Trophoblast cell (in vitro differentiated cells and primary cell): Measurements from ENCODE around the gene ZBTB49.

Source experiments
- DNase-seq, 2 donors: peaks; one replicate each; pipeline ENCODE4 v3.0.0-alpha.2; 2016
- H2AFZ ChIP-seq: 2 replicates; pipeline ENCODE4 v1.6.1; 2013; ENCODE audit warnings: low read length, moderate library complexity, mild to moderate bottlenecking; ENCODE audit not compliant: insufficient read depth, poor library complexity
- H2AK5ac ChIP-seq: 2 replicates; pipeline ENCODE4 v1.6.1; 2013; ENCODE audit warnings: mild to moderate bottlenecking, low read length
- H2BK120ac ChIP-seq: 2 replicates; pipeline ENCODE4 v1.6.1; 2013; ENCODE audit warnings: low read length, mild to moderate bottlenecking, moderate library complexity; ENCODE audit not compliant: insufficient read depth, poor library complexity
- H2BK12ac ChIP-seq: 2 replicates; pipeline ENCODE4 v1.6.1; 2013; ENCODE audit warnings: mild to moderate bottlenecking, low read length, moderate library complexity
- H2BK5ac ChIP-seq: 2 replicates; pipeline ENCODE4 v1.6.1; 2013; ENCODE audit warnings: low read length, low read depth, moderate library complexity, mild to moderate bottlenecking; ENCODE audit not compliant: poor library complexity
- H3K14ac ChIP-seq: 2 replicates; pipeline ENCODE4 v1.6.1; 2013; ENCODE audit warnings: mild to moderate bottlenecking, low read length
- H3K18ac ChIP-seq: 2 replicates; pipeline ENCODE4 v1.6.1; 2013; ENCODE audit warnings: mild to moderate bottlenecking, low read length
- H3K23ac ChIP-seq: 2 replicates; pipeline ENCODE4 v1.6.1; 2013; ENCODE audit warnings: low read length
- H3K27ac ChIP-seq: 2 replicates; pipeline ENCODE4 v1.5.1; 2013; ENCODE audit warnings: low read depth, mild to moderate bottlenecking, inconsistent platforms, low read length, moderate library complexity
- H3K27me3 ChIP-seq: 2 replicates; pipeline ENCODE4 v1.6.1; 2013; ENCODE audit warnings: inconsistent platforms, mild to moderate bottlenecking, low read length, moderate library complexity; ENCODE audit not compliant: insufficient read depth
- H3K36me3 ChIP-seq, 2 experiments: 1 replicate in 1 of 2; 2 replicates in 1 of 2; pipeline ENCODE4 v1.6.1; 2013; ENCODE audit warnings: low read length in 2 of 2, mild to moderate bottlenecking in 2 of 2, moderate library complexity in 1 of 2; ENCODE audit not compliant: insufficient read depth in 2 of 2, control insufficient read depth in 1 of 2
- H3K4ac ChIP-seq: 2 replicates; pipeline ENCODE4 v1.6.1; 2013; ENCODE audit warnings: low read depth, mild to moderate bottlenecking, low read length, moderate library complexity
- H3K4me1 ChIP-seq, 2 experiments: 1 replicate in 1 of 2; 2 replicates in 1 of 2; pipeline ENCODE4 v1.6.1; 2013; ENCODE audit warnings: low read length in 2 of 2, mild to moderate bottlenecking in 2 of 2, moderate library complexity in 1 of 2; ENCODE audit not compliant: insufficient read depth in 2 of 2, control insufficient read depth in 1 of 2
- H3K4me2 ChIP-seq: 2 replicates; pipeline ENCODE4 v1.6.1; 2013; ENCODE audit warnings: inconsistent platforms, mild to moderate bottlenecking, low read length, moderate library complexity
- H3K4me3 ChIP-seq: 2 replicates; pipeline ENCODE4 v1.5.1; 2013; ENCODE audit warnings: mild to moderate bottlenecking, low read depth, low read length, inconsistent platforms
- H3K79me1 ChIP-seq: one replicate; pipeline ENCODE4 v1.6.1; 2013; ENCODE audit warnings: low read length
- H3K79me2 ChIP-seq: 2 replicates; pipeline ENCODE4 v1.6.1; 2013; ENCODE audit warnings: low read length, mild to moderate bottlenecking; ENCODE audit not compliant: control insufficient read depth, insufficient read depth, poor library complexity
- H3K9ac ChIP-seq: 2 replicates; pipeline ENCODE4 v1.6.1; 2013; ENCODE audit warnings: mild to moderate bottlenecking, low read length
- H3K9me3 ChIP-seq: 2 replicates; pipeline ENCODE4 v1.6.1; 2013; ENCODE audit warnings: low read depth, mild to moderate bottlenecking, control low read depth, inconsistent platforms, low read length; ENCODE audit not compliant: insufficient read depth
- H4K12ac ChIP-seq: 2 replicates; pipeline ENCODE4 v1.6.1; 2013; ENCODE audit warnings: low read depth, mild to moderate bottlenecking, low read length, moderate library complexity
- H4K8ac ChIP-seq: 2 replicates; pipeline ENCODE4 v1.6.1; 2013; ENCODE audit warnings: low read depth, mild to moderate bottlenecking, low read length, moderate library complexity
- H4K91ac ChIP-seq: one replicate; pipeline ENCODE4 v1.6.1; 2013; ENCODE audit warnings: low read depth, mild to moderate bottlenecking, low read length, moderate library complexity
- WGBS: extraction: QIAGEN DNeasy Blood & Tissue Kit; methylation state at CpG from one replicate; pipeline ENCODE4 v1.1.7; 2013; ENCODE audit warnings: missing lambda C conversion rate; ENCODE audit not compliant: insufficient read length, insufficient coverage; ENCODE audit errors: extremely low coverage; 5-methylcytosine and 5-hydroxymethylcytosine counted together

Gene ZBTB49

GRCh38 chr4:4350909-4351308 lies 60.9 kb downstream of the ZBTB49 start:
- no peak overlapping the region for H4K8ac ChIP-seq
- H3K4me3 ChIP-seq, result no peak overlapping the region
- H3K9ac ChIP-seq, result no peak overlapping the region
- H2BK120ac ChIP-seq, result no peak overlapping the region
- DNase-seq, result no peak
- H3K4ac ChIP-seq, result no peak overlapping the region
- H3K36me3 ChIP-seq, result no peaks in the 10 kb centered on the region
- no peak overlapping the region for H4K12ac ChIP-seq
- no peaks in the 10 kb centered on the region for H3K27me3 ChIP-seq
- no peaks in the 10 kb centered on the region for H3K79me1 ChIP-seq
- H3K79me2 ChIP-seq, result no peaks in the 10 kb centered on the region
- no peak overlapping the region for H3K23ac ChIP-seq
- no peaks in the 10 kb centered on the region for H3K9me3 ChIP-seq
- H2BK5ac ChIP-seq, result no peak overlapping the region
- no peak overlapping the region for H2AK5ac ChIP-seq
- no peak overlapping the region for H3K27ac ChIP-seq
- H3K18ac ChIP-seq, result no peak overlapping the region
- no peak overlapping the region for H2AFZ ChIP-seq
- H3K4me2 ChIP-seq, result no peak overlapping the region
- no peak overlapping the region for H2BK12ac ChIP-seq
- no peak overlapping the region for H3K14ac ChIP-seq
- no CpG with 5 or more reads among the region's 4 CpGs for WGBS
- no peak overlapping the region for H4K91ac ChIP-seq
- no peaks in the 10 kb centered on the region for H3K4me1 ChIP-seq

GRCh38 chr4:4355302-4355701 lies 65.3 kb downstream of the ZBTB49 start:
- Histone ChIP-seq H3K27ac (no peak overlapping the region), H3K4ac (no peak overlapping the region), H3K4me2 (no peak overlapping the region), H4K91ac (no peak overlapping the region), H3K36me3 (no peaks in the 10 kb centered on the region), H4K8ac (no peak overlapping the region), H4K12ac (no peak overlapping the region), H2BK12ac (no peak overlapping the region), H2BK120ac (no peak overlapping the region), H2AK5ac (no peak overlapping the region), H3K9me3 (no peaks in the 10 kb centered on the region), H3K4me3 (no peak overlapping the region), H3K27me3 (no peaks in the 10 kb centered on the region), H3K9ac (no peak overlapping the region), H2AFZ (no peak overlapping the region), H3K23ac (no peak overlapping the region), H3K14ac (no peak overlapping the region), H3K79me1 (no peaks in the 10 kb centered on the region), H3K4me1 (no peaks in the 10 kb centered on the region), H3K18ac (no peak overlapping the region), H2BK5ac (no peak overlapping the region), H3K79me2 (no peaks in the 10 kb centered on the region)
- no CpG with 5 or more reads among the region's 1 CpG for WGBS
- no peak for DNase-seq

- no peaks in the 10 kb centered on the region for H3K79me1 ChIP-seq
- no peak overlapping the region for H4K8ac ChIP-seq
- no peaks in the 10 kb centered on the region for H3K27me3 ChIP-seq
- no peak overlapping the region for H2AFZ ChIP-seq
- no peaks in the 10 kb centered on the region for H3K79me2 ChIP-seq
- no peak for DNase-seq
- H2BK5ac ChIP-seq, result no peak overlapping the region
- H3K27ac ChIP-seq, result no peak overlapping the region
- H2BK120ac ChIP-seq, result no peak overlapping the region
- no peak overlapping the region for H3K18ac ChIP-seq
- H3K4me2 ChIP-seq, result no peak overlapping the region
- no peak overlapping the region for H3K14ac ChIP-seq
- no peak overlapping the region for H3K4me3 ChIP-seq
- H3K9me3 ChIP-seq, result no peaks in the 10 kb centered on the region
- H3K36me3 ChIP-seq, result no peaks in the 10 kb centered on the region
- no peak overlapping the region for H3K23ac ChIP-seq
- no peak overlapping the region for H3K4ac ChIP-seq
- no peak overlapping the region for H4K91ac ChIP-seq
- H3K9ac ChIP-seq, result no peak overlapping the region
- no peak overlapping the region for H4K12ac ChIP-seq
- H2BK12ac ChIP-seq, result no peak overlapping the region
- WGBS, result no CpG with 5 or more reads among the region's 26 CpGs
- H2AK5ac ChIP-seq, result no peak overlapping the region
- H3K4me1 ChIP-seq, result no peaks in the 10 kb centered on the region
Measured at GRCh38 chr4:4356106-4357041, 66.3 kb downstream of the ZBTB49 start.

GRCh38 chr4:4358093-4358854 lies 68.2 kb downstream of the ZBTB49 start:
- DNase-seq, result no peak
- Histone ChIP-seq H2BK12ac (no peak overlapping the region), H3K9ac (no peak overlapping the region), H3K23ac (no peak overlapping the region), H3K27me3 (no peaks in the 10 kb centered on the region), H2AFZ (no peak overlapping the region), H3K4ac (no peak overlapping the region), H3K36me3 (no peaks in the 10 kb centered on the region), H3K9me3 (no peaks in the 10 kb centered on the region), H4K91ac (no peak overlapping the region), H3K4me3 (no peak overlapping the region), H2BK120ac (no peak overlapping the region), H3K4me2 (no peak overlapping the region), H2AK5ac (no peak overlapping the region), H3K18ac (no peak overlapping the region), H3K79me1 (no peaks in the 10 kb centered on the region), H3K4me1 (no peaks in the 10 kb centered on the region), H3K79me2 (no peaks in the 10 kb centered on the region), H4K12ac (no peak overlapping the region), H4K8ac (no peak overlapping the region), H3K27ac (no peak overlapping the region), H3K14ac (no peak overlapping the region), H2BK5ac (no peak overlapping the region)
- WGBS, result no CpG with 5 or more reads among the region's 13 CpGs
